HG02840 (cell line): ENCODE measurements around the gene ABCB8.

Experiments
- ATAC-seq: cut with Tn5 transposase; IDR thresholded peaks from one replicate; pipeline ENCODE4 v1.9.1; 2021; ENCODE audit warnings: mild to moderate bottlenecking, moderate library complexity, moderate number of reproducible peaks; ENCODE audit not compliant: unreplicated experiment, low FRiP score

The ABCB8 gene

GRCh38 chr7:151053096-151053495 is 24.8 kb downstream of the ABCB8 start:
- no peak for ATAC-seq

DNA sequence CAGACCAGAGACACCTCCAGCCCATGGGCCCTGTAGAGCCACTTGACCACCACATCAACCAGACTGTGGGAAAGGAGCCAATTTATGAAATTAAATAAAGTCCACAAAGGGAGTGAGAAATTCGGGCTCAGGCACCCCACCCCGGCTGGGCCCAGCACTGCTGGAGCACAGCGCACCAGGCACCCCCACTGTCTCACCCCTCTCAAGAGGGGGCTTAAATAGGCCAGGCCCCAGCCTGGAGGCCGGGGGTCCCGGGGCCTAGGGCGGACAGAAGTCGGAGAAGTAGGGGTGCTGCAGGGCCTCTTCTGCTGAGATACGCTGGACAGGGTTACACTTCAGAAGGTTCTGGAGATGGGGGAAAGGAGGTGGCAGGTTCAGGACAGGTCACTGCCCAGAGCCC is 25.5 kb downstream of the ABCB8 start:
- no peak for ATAC-seq

- ATAC-seq: no peak
These were observed 28.0 kb downstream of the ABCB8 start for GRCh38 chr7:151056283-151056665.

GRCh38 chr7:151056666-151057505 is 28.6 kb downstream of the ABCB8 start:
- ATAC-seq: no peak

GRCh38 chr7:151057506-151057988 is 29.3 kb downstream of the ABCB8 start, which contains the start of gene CDK5:
Gene CDK5 (minus strand): TSS chr7:151057897. CDS start chr7:151057848, 49 bp downstream.
- ATAC-seq: peak; percentile 8

- peak; percentile 87 for ATAC-seq
These were observed 29.9 kb downstream of the ABCB8 start for GRCh38 chr7:151057989-151058780.

DNA sequence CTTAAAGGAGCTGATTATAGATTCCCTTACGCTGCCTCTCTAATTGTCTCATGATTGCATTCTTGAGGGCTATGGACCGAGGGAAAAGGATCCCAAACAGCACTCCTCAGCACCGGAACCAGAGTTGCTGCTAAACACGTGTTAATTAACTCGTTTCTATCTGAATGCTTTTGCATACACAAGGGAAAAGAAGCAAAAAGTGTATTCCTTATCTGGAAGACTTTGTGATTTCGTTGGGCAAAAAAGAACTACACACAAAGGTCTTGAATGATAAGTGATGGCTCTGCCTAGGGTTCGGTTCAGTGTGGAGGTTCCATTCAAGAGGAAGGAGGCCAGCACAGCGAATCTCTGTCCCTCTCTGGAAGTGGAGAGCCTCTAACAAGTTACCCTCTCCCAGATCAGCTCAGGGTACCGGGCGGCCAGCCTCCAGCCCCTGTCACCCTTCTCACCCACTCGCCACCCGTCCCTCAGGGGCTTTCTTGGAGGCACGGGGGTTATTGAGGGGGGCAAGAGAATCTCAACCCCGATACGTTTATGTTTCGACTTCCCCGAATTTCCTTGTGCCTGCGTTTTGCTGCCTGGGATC is 30.6 kb downstream of the ABCB8 start:
- ATAC-seq: no peak

- peak; percentile 30 for ATAC-seq
These were observed 31.3 kb downstream of the ABCB8 start, which contains the start of gene SLC4A2 for GRCh38 chr7:151059367-151060112. Gene SLC4A2 (plus strand): TSS chr7:151059589. CDS start chr7:151061988, 2,399 bp downstream.

DNA sequence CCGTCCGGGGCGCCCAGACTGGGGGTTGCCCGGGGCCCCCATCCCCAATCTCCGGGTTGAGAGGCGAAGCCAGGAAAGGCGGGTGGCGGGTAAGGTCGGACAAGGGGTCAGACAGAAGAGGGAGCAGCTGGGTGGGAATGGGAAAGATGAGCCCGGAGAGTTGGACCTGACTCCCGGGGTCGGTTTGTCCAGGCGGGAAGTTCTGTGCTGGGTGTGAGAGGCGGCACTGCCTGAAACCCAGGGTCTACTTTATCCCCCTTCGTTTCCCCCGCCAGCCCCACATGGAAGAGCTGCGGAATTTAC is 31.8 kb downstream of the ABCB8 start:
- ATAC-seq: no peak

DNA sequence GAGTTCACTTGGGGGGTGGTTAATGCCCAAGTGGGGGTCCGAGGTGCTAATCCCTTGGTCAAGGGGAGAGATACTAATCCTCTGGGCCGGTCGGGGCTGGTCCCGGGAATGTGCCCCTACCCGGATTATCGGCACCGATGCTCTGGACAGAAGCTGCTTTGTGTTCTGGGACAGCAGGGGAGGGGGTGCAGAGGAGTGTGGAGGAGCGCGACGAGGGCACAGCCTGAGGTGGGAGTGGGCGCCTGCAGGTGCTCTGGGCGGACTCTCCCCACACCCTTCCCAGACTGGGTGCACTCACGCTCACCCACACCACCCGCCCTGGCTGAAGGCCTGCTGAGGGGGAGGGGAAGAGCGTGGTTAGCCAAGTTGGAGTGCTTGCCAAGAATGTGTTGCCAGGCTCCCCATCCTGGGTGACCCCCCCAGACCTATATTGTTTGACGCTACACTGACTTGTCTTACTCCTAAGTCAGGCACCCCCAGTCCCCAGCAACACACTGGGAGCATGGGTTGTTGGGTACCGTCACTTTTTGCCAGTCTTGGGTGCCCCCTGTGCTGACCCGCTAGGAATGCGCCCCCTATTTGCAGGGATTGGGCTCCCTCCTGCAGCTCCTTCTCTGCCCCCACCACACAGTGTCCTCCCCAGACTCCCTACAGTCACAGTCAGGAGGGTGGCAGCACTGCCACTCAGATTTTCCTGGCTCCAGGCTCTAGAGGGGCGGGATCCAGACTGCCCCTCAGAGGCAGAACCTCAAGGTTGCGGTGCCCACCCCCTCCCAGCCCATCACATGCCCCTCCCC is 32.4 kb downstream of the ABCB8 start:
- no peak for ATAC-seq

- no peak for ATAC-seq
These were observed 33.2 kb downstream of the ABCB8 start for GRCh38 chr7:151061213-151062110.

- ATAC-seq: no peak
These were observed 33.8 kb downstream of the ABCB8 start for GRCh38 chr7:151062111-151062398.

DNA sequence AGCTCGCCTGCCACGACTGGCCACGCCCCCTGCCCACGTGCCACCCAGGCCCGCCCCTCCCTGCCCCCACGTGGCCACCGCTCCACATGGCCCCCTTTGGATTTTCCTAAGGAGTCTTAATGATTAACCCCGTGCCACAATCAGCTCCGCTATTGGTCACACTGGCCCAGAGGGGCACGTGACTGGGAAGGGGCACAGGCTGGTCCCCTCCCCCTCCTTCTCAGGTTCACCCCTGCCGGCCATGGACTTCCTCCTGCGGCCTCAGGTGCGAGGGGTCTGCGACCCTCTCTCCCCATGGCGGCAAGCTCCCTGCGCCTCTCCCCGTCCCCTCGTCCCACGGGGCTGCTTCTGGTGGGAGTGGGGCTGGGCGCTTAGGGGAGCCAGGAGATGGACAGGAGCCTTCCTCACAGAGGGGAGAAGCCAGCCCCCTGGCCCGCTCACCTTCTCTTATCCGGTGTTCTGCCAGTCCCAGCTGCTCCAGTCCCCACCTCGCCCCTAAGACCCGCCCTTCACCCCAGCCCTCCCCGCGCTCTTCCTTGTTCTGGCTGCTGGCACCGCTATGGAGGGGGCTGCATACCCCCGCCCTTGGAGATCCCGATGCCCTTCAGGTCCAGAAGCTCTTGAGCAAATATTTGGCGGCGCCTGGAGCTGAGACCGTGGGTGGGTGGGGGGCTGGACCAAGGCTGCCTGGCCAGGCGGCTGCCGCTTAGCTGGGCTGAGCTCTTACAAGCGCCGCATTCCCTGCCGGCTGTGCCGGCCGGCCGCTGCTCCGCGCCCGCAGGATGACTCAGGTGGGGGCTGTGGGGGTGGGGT is 34.4 kb downstream of the ABCB8 start:
- no peak for ATAC-seq

GRCh38 chr7:151063212-151063561 is 34.9 kb downstream of the ABCB8 start:
- no peak for ATAC-seq

DNA sequence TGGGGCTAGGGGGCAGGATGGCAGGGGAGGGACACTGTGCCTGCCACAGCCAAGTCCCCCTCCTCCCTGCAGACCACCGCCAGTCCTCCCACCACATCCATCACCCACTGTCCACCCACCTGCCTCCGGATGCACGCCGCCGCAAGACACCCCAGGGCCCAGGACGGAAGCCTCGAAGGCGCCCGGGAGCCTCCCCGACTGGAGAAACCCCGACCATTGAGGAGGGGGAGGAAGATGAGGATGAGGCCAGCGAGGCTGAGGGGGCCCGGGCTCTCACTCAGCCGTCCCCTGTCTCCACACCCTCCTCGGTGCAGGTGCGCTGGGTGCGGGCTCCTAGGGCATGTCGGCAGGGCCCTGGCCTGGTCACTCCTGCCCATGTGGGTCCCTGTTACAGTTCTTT is 36.2 kb downstream of the ABCB8 start:
- ATAC-seq: no peak

DNA sequence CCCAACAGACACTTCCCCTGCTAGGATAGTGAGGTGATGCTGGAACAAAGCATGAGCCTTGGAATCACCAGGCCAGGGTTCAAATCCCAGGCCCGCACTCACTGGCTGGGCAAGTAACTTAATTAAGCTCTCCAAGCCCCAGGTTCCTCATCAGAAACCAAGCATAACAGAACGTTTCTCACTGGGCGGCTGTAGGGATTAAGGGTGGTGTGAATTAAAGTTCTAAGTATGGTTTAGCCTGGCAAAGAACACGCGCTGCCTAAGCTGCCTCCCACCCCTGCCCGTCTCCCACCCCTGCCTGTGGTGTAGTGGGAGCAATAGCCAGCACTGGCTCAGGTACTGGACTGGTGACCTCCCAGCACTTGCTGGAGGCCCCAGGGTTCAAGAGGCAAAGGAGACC is 36.7 kb downstream of the ABCB8 start:
- ATAC-seq: no peak

DNA sequence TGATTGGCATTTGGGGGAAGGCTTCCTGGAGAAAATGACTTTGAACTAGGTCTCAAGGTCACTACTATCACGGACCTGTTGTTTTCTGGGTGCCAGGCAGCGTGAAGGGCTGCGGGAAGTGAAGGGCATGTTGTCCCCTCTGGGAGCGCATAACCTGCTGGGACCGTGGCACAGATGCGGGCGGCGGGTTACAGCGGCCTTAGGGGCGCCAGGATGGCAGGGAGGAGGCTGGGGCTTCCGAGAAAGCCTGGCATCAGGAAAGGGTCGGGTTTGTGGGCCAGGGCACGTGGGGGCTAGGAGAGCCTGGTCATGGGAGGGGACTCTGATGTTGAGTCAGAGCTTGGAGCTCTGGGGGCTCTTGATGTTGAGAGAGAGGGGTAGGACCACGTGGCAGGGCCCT is 37.3 kb downstream of the ABCB8 start:
- ATAC-seq: no peak

DNA sequence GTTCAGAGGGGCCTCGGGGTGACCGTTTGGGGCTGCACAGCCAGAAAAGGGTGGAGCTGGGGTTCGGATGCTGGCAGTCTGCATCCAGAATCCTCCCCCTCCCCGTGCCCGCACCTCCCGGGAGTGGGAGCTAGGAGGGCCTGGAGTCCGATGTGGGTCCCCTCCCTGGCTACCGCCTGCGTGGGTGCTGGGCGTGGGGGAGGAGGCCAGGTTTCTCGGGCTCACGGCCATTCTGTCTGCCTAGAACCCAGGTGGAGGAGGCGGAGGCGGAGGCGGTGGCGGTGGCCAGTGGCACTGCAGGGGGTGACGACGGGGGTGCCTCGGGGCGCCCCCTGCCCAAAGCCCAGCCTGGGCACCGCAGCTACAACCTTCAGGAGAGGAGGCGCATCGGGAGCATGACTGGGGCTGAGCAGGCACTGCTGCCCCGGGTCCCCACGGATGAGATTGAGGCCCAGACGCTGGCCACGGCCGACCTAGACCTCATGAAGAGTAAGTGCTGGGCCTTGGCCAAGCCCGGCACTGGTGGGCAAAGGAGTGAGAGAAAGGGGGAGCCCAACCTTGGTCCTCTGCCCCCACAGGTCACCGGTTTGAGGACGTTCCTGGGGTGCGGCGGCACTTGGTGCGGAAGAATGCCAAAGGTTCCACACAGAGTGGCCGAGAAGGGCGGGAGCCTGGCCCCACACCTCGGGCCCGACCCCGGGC is 38.2 kb downstream of the ABCB8 start:
- ATAC-seq: no peak
